BJ (cell line): Measurements from ENCODE around the gene DENND1A. TPM values are rescaled to one million over a fixed set of nuclear protein-coding genes. Genes with fewer than 3 reads are reported as not detected.

ENCODE experiments used
- CTCF ChIA-PET: fragments of 350-600 bp; formaldehyde crosslinking; extraction: SDS; loops from one replicate; lab custom pipeline; 2021; ENCODE audit warnings: antibody characterized with exemption, inconsistent platforms; lab: Yijun Ruan, JAX
- POLR2A ChIA-PET: fragments of 300-600 bp; sonication (Branson Sonifier 250); formaldehyde crosslinking; extraction: SDS; loops from one replicate; lab custom pipeline; 2021; ENCODE audit warnings: antibody characterized with exemption; lab: Charles Lee
- DNase-seq: peaks from one replicate; pipeline ENCODE4 v3.0.0-alpha.2; 2011; ENCODE audit warnings: low read depth
- H3K27me3 ChIP-seq: 2 replicates; pipeline ENCODE4 v1.6.0; 2011; ENCODE audit warnings: low read length; ENCODE audit not compliant: control insufficient read depth, insufficient read depth
- H3K36me3 ChIP-seq: 2 replicates; pipeline ENCODE4 v1.5.1; 2011; ENCODE audit warnings: low read length; ENCODE audit not compliant: control insufficient read depth, insufficient read depth
- H3K4me3 ChIP-seq: 2 replicates; pipeline ENCODE4 v1.5.1; 2011; ENCODE audit warnings: low read depth, mild to moderate bottlenecking, control low read depth, low read length
- polyA plus RNA-seq: library from polyadenylated mRNA; depleted of rRNA; stranded (reverse); fragments of >200 nt; gene quantifications from 2 replicates; pipeline ENCODE4 v1.2.3, GENCODE V29; 2011
- TF ChIP-seq, protein P1 (sequence below): IDR thresholded peaks from 2 replicates; pipeline ENCODE4 v1.5.1; 2011; ENCODE audit warnings: low read depth, mild to moderate bottlenecking, control low read depth, inconsistent platforms, low read length, moderate library complexity; ENCODE audit not compliant: insufficient read depth

The DENND1A gene
- polyA plus RNA-seq, 1 experiment = 24.0 TPM

DNA sequence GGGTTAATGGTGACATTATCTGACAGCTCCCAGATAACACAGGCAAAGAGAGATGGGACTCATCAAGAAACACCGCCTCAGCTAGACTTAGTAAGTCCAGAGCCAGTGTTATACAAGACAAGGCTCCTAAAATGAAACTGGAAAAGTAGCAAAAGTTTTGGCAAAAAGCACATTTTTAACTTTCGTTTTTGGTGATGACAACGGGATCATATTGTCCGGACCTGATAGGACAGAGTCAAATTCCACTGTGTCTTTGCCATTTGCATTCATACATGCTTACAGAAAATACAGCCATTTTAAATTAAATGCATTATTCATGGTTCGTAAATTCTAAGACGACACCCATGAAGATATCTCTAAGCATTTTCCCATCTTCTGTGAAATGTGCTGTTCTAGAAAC, 421.9 kb downstream of the DENND1A start:
- Histone ChIP-seq H3K4me3 (no peak overlapping the region), H3K36me3 (peaks cover 1% of the 10 kb centered on the region; the same call in 1 of the 2 replicates), H3K27me3 (no peaks in the 10 kb centered on the region)
- ChIA-PET CTCF (interaction anchor here (0.6 kb wide), 1 partner anchor 10 kb away, joined by 4 read pairs; no protein-coding TSS in a partner anchor), POLR2A (interaction anchor here (0.6 kb wide), 1 partner anchor 440 kb away, joined by 8 read pairs; no protein-coding TSS in a partner anchor)
- TF ChIP-seq, protein P1, sequence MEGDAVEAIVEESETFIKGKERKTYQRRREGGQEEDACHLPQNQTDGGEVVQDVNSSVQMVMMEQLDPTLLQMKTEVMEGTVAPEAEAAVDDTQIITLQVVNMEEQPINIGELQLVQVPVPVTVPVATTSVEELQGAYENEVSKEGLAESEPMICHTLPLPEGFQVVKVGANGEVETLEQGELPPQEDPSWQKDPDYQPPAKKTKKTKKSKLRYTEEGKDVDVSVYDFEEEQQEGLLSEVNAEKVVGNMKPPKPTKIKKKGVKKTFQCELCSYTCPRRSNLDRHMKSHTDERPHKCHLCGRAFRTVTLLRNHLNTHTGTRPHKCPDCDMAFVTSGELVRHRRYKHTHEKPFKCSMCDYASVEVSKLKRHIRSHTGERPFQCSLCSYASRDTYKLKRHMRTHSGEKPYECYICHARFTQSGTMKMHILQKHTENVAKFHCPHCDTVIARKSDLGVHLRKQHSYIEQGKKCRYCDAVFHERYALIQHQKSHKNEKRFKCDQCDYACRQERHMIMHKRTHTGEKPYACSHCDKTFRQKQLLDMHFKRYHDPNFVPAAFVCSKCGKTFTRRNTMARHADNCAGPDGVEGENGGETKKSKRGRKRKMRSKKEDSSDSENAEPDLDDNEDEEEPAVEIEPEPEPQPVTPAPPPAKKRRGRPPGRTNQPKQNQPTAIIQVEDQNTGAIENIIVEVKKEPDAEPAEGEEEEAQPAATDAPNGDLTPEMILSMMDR = no peak
- no peak for DNase-seq

DNA sequence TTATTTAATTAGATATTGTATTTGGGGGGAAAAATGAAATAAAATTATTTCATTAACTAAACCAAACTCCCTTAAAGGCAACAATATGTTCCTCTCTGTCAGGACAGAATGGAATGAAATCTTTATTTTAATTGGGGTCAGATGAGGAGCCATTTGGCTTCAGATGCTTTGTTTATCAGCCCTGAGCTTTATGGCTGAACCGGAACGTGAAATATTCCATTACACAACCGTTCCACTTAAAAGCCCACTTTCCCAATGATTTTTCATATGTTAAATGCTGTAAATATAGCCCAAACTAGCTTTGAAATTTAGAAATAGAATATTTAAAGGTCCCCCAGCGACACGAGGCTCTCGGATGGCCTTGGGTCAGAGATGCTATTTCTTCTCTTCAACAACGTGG, 424.4 kb downstream of the DENND1A start:
- no peak overlapping the region for H3K4me3 ChIP-seq
- CTCF ChIA-PET = interaction anchor here (1.1 kb wide), 1 partner anchor 92 kb away, joined by 3 read pairs; no protein-coding TSS in a partner anchor
- TF ChIP-seq, protein P1 = no peak
- no peaks in the 10 kb centered on the region for H3K27me3 ChIP-seq
- H3K36me3 ChIP-seq = peaks cover 1% of the 10 kb centered on the region; the same call in 1 of the 2 replicates
- POLR2A ChIA-PET = interaction anchor here (0.6 kb wide), 2 partner anchors 11 to 232 kb away, joined by 3 to 4 read pairs; no protein-coding TSS in a partner anchor
- DNase-seq = no peak

DNA sequence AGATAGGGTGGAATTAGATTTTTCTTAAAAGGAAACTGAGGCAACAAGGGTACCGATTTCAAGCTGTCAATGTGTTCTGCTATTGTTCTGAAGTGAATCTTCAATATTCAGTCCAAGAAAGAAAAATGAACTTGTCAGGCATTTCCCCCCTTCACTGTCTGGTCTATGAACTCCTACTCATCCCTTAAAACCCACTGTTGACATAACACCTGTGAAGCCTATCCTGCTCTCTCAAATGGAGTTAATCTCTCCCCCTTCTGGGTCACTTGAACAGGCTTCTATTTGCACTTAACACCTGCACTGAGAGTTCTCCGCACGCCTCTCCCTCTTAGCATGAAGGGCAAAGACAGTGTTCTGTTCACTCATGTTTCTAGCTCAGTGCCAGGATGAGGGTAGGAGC, 429.6 kb downstream of the DENND1A start:
- ChIA-PET CTCF (no interaction called here), POLR2A (interaction anchor here (0.5 kb wide), 1 partner anchor 27 kb away, joined by 3 read pairs; no protein-coding TSS in a partner anchor)
- Histone ChIP-seq H3K36me3 (no peaks in the 10 kb centered on the region), H3K27me3 (no peaks in the 10 kb centered on the region), H3K4me3 (no peak overlapping the region)
- no peak for DNase-seq
- TF ChIP-seq, protein P1 = no peak

DNA sequence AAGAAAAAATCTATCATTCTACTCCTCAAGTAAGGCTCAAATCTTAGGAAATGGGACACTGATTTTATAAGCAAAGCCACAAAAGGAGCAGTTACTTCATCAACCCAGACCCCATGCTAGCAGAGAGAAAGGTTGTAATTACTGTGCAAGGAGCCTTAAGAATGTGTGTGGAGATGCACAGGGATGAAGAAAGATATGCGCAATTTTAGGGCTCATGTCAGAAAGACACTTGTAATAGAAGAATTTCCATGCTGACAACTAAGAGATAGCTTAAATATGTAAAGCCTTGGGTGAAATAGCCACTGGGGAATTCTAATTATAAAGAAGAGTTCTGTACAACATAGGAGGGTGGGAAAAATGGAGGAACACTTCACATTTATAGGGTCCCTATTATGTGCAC, 432.1 kb downstream of the DENND1A start:
- H3K27me3 ChIP-seq = no peaks in the 10 kb centered on the region
- ChIA-PET CTCF (interaction anchor here (0.6 kb wide), 1 partner anchor 572 kb away, joined by 3 read pairs; no protein-coding TSS in a partner anchor), POLR2A (no interaction called here)
- H3K36me3 ChIP-seq = no peaks in the 10 kb centered on the region
- no peak for DNase-seq
- no peak overlapping the region for H3K4me3 ChIP-seq
- TF ChIP-seq, protein P1 = no peak

DNA sequence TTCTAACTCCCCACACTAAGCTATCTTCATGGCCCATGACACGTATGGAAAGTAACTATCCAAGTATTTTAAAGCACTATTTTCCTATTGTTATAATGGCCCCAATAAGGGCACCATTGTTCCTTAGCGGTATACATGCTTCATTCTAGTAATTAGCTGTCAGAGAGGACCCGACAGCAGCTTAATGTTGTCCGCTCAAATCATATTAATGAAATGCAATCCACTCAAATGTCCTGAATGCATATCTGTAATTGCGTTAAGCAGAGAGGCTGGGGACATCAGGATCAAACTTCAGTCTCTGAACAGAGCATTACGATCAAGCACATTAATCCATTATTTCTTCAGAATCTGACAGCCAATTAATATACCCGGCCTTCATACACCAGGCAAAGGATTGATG, 434.2 kb downstream of the DENND1A start:
- TF ChIP-seq, protein P1 = no peak
- no peaks in the 10 kb centered on the region for H3K36me3 ChIP-seq
- H3K27me3 ChIP-seq = no peaks in the 10 kb centered on the region
- POLR2A ChIA-PET = no interaction called here
- CTCF ChIA-PET = no interaction called here
- no peak for DNase-seq
- H3K4me3 ChIP-seq = no peak overlapping the region
